HG03521 (cell line): ENCODE measurements around the gene PDIA5.

ENCODE experiments used
- ATAC-seq: cut with Tn5 transposase; IDR thresholded peaks from one replicate; pipeline ENCODE4 v1.9.1; 2021; ENCODE audit warnings: mild to moderate bottlenecking, moderate library complexity; ENCODE audit not compliant: unreplicated experiment

Gene PDIA5

GRCh38 chr3:123039178-123039577, 27.6 kb upstream of the PDIA5 start:
- no peak for ATAC-seq

- no peak for ATAC-seq
Observed at GRCh38 chr3:123042413-123042812, 24.4 kb upstream of the PDIA5 start.

DNA sequence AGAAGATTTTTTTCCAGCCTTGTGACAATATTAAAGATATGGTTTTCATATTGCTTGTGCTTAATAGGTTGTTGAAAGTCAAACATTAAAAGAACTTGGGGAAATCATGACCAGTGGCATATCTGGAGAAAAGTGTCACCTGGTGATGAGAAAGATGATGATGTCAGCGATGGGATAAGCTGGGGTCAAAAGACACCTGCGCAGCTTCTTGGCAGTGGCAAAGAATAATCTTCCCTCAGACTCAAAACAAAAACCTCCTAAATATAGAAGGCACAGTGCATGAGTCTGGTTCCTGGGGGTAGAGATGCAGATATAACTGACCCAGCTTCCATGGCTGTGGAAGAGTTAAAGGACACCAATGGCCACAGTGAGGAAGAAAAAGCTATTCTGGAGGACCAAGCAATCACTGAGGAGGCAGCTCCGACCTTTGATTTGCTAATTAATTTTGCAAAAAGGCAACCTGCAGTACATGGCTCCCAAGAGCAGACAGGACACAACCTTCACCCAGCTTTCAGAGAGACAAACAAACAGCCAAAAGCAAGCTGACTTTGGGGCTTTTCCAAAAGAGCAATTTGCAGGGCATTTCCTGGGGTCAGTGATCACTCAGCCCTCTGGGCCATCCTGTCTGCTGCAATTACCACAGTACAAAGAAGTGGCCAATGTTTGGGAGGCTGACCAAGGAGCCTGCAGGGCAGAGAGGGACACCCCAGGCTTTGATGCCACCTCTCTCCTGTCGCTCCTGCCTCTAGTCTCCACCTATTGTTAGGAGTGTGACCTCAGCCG, 21.7 kb upstream of the PDIA5 start:
- no peak for ATAC-seq

GRCh38 chr3:123046262-123047061, 20.4 kb upstream of the PDIA5 start:
- ATAC-seq, result no peak

DNA sequence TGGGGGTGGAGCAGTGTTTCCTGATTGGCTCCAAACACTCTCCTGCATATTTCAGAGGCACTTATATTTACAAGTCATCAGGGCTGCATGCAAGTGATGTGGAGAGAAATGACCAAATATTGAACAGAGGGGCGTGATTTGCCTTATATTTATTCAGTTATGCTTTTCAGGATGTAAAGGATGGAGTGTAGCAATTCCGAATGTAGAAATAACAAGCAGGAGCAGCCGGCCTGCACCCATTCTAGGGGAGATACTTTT, 19.8 kb upstream of the PDIA5 start:
- no peak for ATAC-seq

DNA sequence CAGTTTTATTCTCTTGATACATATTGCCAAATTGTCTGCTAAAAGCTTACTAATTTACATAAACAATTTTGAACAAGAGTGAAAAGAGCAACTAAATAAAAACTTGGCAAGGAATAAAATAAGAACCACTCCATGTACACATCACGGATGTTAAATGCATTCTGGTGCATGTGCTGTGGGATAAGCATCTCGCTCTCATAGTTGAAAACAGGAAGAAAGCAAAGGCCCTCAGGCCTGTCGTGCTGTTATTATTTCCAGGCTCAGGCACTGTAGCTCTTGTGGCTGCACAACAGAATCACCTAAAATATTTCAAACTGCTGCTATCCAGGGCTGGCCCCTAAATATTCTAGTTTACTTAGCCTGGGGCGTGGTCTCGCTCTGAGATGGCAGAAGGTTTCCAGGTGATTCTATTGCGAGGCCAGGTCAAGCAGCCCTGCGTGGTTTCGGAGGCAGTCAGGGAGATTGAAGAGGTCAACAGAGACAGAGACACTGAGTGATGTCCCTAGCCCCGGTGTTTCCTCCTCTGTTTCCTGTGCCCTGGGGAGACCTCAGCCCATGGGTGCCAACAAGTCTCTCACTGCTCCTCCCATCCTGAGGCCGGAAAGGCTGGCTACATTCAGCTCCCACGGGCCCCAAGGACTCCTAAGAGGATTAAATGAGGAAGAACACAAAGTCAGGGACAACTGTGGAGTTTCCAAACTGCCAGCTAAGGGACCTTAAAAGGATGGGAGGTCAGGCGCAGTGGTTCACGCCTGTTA, 18.2 kb upstream of the PDIA5 start:
- ATAC-seq, result no peak

GRCh38 chr3:123050666-123051065, 16.2 kb upstream of the PDIA5 start:
- ATAC-seq, result no peak

GRCh38 chr3:123053107-123053506, 13.7 kb upstream of the PDIA5 start:
- ATAC-seq, result no peak

- no peak for ATAC-seq
Observed at GRCh38 chr3:123054109-123054778, 12.6 kb upstream of the PDIA5 start.

GRCh38 chr3:123054931-123055330, 11.9 kb upstream of the PDIA5 start:
- no peak for ATAC-seq

GRCh38 chr3:123055352-123055751, 11.5 kb upstream of the PDIA5 start:
- no peak for ATAC-seq

DNA sequence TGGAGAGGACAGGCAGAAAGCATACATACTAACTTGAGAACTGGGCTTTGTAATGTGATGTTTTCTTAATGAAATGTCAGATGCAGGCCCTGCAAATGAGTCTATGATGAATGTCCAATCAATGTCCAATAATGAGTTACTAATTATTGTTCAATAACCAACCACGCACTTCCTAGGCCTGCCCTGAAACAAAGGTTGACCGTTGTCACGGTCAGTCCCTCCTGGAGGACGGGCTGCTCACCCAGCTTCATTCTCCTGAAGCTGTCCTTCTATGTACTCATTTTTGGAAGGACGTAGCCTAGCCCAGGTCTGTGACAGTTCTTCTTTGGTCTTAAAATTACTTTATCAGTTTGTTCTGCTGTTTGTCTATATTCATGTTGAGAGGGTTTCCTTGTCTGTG, 8.3 kb upstream of the PDIA5 start:
- no peak for ATAC-seq

- no peak for ATAC-seq
Observed at GRCh38 chr3:123060054-123060453, 6.8 kb upstream of the PDIA5 start.

- ATAC-seq, result no peak
Observed at GRCh38 chr3:123061856-123062255, 5.0 kb upstream of the PDIA5 start.

DNA sequence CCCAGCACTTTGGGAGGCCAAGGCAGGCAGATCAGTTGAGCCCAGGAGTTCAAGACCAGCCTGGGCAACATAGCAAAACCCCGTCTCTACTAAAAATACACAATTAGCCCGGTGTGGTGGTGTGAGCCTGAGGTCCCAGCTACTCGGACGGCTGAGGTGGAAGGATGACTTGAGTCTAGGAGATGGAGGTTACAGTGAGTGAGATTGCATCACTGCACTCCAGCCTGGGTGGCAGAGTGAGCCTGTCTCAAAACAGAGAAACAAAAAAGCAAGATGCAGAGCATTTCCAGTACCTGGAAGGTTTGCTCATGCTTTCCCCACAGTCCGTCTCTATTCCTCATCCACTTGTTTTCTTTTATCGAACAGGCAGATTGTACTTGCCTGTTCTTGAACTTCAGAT, 3.8 kb upstream of the PDIA5 start:
- ATAC-seq, result no peak

DNA sequence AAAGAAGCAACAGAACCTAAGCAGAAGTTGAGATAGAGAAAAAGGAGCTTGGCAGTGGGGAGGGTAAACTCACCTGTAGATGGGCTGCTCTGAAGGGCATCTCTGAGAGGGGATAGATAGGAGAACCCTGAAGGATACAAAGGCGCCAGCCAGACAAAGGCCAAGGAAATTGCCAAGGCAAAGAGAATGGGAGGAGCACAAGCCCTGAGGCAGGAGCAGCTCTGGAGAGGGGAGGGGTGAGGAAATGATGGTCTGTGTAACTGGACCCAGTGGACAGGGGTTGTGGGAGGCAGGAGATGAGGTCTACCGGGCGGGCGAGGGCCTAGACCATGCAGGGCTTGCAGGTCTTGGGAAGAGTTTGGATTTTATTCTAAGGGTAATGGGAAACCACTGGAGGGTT, 2.3 kb upstream of the PDIA5 start:
- ATAC-seq, result no peak

DNA sequence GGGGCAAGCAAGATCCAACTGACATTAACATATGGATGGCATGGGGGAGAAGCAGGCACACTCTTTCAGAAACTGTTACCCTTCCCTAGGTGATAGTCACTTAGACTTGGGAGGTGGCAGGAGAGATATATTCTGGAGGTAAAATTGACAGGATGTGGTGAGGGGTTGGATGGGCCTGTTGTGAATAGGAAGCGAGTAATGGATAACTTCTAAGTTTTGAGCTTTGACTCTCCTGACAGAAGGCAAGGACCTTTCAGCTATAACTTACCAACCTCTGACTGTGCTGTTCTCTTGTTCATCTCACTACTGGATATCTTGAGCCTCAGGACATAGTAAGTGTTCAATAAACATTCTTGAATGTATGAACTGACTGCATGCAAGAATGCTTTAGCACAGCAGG, 1.9 kb upstream of the PDIA5 start:
- no peak for ATAC-seq

GRCh38 chr3:123066599-123066895, 278 bp upstream of the PDIA5 start:
- no peak for ATAC-seq

GRCh38 chr3:123067689-123068600, 1.1 kb downstream of the PDIA5 start:
- no peak for ATAC-seq

DNA sequence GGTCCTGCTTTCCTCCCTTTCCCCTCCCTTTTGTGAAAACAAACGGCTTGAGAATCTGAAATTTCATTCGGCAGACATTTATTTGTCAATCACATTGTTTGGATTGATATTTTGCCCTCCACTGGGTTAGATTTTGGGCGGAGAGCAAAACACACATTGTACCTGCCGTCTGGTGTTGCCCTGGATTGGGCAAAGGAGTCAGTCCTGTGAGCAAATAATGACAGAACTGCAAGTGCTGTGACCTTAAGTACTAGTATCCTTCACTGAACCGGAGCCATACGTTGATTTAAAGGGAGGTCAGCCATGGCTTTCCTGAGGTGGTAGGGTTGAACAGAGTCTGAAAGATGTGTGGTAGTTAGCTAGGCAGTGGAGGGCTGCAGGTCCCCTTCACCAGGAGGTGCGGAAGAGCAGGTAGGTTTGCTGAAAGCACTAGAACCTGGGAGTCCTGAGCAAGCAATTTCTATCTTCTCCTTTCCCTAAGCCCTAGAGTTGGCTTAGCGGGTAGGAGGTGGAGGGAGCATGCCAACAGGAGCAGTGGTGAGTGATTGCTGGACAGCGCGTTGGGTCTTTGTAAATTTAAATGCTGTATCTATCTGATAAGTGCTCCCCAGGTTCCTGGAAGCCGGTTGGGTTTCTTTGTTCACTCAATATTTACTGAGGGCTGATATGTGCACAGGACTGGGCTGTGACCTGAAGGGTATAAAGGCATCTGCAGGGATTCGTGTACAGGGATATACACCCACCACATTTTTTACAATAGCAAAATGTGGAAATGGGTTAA, 2.0 kb downstream of the PDIA5 start:
- no peak for ATAC-seq
